HS-27A (cell line): ENCODE measurements around the gene CREG1.
"Not testable (repeated sequence)": the region's sequence is repeated elsewhere in the genome, so short reads cannot be mapped to it uniquely, and the experiment has no call there.

ENCODE experiments used
- DNase-seq: peaks from one replicate; pipeline ENCODE4 v3.0.0-alpha.2; 2012; ENCODE audit warnings: low read depth, missing footprints

CREG1 gene

DNA sequence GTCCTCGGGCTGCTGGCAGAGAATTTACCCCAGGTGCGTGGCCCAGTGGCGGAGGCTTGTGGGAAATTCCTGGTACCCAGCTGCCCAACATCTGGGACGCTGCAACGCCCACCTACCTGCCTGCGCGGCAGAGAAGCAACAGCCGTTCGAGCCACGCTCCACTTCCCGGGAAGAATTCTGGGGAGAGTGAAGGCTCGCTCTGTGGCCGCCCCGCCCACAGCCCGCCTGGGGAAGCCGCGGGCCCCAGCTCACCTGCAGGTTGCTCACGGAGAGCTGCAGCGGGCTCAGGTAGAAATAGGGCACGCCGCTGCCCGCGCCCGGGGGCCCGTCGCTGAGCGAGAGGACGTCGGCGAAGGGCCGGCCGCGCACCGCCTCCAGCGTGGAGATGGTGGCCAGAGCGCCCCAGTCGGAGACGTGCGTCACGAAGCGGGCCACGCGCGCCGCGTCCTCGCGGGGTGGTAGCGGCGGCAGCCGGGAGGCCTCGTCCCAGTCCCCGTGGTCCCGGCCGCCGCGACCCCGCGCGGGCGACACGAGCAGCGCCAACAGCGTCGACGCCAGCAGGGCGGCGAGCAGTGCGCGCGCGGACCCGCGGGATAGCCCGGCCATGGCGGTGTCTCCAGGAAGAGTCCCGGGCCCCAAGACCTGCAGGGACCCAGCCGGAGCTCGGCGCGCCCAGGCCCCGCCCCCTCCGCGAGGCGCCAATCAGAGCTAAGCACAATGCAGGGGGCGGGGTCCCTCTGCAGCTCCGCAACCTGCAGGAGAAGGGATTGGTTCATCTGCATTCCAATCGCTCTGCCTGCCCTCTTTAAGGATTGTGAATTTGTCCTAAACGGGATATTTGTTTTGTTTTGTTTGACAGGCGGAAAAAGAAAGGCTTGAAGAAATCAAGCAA, at the start of gene CREG1:
TSS of gene CREG1 (minus strand) at position 627 of the 892 bp plus-strand sequence.
- peak; percentile 66 for DNase-seq

DNA sequence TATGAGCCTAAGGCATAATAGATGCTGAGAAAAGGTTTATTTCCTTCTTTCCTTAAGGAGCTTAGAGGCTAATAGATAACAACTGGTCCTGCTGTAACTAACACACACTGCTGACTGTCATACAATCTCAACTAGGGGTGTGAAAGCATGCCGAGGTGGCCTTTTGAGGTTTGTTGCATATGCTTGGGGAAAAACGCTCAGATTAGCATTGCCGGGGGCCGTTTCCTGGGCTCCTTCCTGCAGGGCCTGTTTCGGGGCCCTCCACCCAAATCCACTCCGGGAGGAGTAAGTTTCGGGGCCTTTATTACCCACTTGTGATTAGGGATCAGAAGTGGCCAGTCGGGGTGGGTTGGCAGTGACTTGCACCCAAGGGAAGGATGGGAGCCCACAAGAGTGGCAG, 49.3 kb upstream of the CREG1 start:
- DNase-seq = no peak

DNA sequence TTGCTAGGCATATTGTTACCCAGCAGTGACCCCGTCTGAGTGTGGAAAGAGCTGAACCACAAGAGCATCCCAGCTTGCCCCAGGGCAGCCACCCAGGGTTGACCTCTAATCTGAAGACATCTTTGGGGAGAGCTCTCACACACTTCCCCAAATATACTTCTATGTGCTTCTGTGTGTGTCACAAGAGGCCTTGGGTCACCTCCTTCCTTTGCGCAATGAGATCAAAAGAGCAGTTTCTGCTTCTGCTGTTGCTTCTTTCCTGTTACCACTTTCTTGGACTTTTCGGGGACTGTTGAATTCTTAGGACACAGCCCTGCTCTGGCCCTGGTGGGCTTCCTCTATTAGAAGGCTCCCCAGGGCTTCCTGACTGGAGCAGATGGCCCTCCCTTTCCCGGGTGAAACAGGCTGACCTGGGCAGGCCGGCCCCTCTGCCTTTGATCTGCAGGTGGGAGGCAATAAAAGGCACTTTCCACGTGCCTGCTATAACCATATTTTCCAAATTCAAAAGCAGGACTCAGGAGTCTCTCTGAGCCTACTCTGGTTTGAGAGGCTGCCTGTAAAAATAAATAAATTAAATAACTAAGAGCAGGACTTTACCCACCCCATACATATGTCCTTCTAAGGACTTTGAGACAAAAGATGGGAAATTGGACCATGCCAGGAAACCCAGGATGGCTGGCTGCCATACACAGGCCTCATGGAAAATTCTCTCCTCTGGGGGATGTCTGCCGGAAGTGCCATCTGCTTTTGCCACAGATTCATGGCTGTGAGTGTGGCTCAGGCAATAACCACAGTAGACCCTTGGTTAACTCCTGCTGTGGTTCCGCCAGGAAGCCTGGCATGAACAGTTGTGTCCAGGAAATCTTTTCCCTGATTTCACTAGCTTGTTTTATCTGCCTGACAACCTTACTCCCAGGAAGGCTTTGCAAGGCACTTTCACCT, 48.2 kb upstream of the CREG1 start:
- no peak for DNase-seq

DNA sequence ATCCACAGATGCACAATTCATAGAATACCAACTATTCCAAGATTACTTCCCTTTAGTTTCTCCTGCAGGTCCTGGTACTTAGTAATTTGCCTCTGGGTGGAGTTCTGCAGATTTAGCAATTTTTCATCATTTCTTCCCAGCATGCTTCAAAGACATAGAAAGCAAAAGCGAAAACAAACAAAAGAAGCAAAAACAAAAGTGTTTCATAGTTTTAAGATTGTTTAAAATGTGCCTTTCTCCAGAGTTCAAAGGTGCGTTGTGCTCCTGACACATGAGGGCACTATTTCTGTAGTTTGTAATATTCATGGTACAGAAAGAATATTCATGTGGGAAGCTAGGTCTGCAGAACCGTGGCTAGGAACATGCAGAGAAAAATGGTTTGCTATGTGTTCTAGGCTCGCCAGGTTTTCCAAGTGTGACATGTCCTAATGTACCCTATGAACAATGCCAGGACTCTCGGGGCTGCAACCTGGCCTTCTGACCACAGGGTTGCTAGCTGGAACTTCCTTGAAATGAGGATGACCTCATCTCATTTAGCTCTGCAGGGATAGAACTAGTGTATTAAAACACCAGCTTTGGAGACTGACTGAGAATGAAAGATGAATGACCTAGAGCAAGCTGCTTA, 46.5 kb upstream of the CREG1 start:
- DNase-seq = peak; percentile 2

DNA sequence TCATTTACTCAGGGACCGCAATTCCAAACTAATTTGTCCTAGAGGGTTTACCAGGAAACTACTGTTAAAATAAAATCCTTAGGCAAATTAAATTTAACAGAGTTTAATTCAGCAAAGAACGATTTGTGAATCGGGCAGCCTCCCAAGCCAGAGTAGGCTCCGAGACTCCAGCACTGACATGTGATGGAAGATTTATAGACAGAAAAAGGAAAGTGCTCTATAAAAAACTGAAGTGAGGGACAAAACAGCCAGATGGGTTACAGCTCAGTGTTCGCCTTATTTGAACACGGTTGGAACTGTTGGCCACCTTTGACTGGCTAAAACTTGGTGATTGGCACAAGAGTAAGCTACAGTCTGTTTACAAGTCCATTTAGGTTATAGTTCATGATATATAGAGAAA, 41.3 kb upstream of the CREG1 start:
- no peak for DNase-seq

DNA sequence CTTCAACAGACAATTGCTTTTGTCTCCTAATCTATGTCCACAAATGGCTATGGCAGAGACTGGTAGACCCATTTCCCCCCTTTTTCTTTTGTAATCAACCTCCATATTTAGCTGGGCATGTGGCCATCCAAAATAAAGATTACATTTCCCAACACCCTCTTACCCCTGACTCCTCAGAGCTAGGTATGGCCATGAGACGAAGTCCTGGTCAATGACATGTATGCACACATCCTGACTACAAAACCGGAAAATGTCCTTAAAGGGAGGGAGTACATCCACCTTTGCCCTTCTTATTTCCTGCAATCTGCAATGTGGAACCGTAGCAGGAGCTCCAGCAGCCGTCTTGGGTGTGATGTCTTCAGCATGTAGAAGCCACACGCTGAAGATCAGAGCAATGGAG, 40.3 kb upstream of the CREG1 start:
- DNase-seq = no peak

DNA sequence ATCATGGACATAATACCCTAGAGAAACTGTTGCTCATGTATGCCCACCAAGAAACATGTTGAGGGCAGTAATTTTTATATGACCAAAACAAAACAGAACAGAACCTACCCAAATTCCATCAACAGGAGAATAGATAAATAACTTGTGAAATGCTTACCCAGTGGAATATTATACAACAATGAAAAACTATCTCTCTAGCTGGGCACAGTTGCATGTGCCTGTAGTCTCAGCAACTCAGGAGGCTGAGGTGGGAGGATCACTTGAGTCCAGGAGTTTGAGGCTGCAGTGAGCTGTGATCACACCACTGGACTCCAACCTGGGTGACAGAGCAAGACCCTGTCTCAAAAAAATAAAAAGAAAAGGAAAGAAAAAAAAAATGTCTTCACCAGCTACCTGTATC, 38.9 kb upstream of the CREG1 start:
- no peak for DNase-seq

DNA sequence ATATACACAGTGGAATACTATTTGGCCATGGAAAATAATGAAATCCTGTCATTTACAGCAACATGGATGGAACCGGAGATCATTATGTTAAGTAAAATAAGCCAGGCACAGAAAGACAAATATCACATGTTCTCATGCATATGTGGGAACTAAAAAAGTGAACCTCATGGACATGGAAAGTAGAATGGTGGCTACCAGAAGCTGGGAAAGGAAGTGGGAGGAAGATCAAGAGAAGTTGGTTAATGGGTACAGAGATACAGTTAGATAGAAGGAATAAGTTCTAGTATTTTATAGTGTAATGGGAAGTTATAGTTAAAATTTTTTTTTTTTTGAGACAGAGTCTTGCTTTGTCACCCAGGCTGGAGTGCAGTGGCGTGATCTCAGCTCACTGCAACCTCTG, 34.8 kb upstream of the CREG1 start:
- DNase-seq = no peak

DNA sequence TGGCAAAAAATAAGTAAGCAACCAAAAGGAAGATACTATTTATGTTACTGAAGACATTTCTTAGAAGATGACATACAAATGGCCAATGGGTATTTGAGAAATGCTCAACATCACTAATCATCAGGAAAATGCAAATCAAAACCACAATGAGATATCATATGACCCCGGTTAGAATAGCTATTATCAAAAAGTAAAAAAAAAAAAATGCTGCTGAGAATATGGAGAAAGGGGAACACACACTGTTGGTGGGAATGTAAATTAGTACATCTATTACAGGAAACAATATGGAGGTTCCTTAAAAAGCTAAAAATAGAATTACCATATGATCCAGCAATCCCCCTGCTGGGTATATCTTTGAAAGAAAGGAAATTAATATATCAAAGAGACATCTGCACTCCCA, 34.3 kb upstream of the CREG1 start:
- DNase-seq = no peak

DNA sequence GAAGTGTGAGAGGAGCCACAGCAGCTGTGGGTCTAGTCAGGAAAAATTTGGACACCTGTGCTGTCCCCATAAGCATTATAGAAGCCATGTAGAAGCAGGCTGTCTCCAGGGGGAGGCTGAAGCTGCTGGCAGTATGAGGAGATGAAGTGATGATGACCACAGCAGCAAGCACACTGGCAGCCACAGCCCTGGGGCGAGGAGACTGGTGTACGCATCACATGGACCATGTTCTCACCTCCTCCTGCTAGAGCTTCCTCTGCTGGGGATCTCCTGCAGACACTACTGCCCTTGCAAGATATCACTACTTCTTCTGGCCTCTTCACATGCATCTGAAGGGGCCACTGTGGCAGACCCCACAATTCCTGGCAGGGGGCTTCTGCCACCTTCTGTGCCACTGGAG, 33.8 kb upstream of the CREG1 start:
- no peak for DNase-seq

DNA sequence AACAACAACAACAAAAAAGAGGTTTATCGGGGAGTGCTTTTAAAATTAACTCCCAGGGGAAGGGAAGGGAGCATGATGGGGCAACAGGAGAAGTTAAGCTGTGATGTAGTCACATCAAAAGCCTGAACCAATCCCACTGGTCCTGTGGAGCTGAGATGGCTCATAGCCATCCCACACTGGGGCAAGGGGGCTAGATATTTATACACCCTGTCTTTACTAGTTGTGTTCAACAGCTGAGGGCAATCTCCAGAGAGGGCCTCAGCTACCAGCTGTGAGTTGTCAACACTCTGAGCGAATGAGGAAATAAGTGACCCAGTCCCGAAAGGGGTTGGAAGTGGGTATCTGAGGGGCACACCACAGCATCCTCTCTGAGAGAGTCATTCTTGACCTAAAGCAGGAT, 31.0 kb upstream of the CREG1 start:
- no peak for DNase-seq

DNA sequence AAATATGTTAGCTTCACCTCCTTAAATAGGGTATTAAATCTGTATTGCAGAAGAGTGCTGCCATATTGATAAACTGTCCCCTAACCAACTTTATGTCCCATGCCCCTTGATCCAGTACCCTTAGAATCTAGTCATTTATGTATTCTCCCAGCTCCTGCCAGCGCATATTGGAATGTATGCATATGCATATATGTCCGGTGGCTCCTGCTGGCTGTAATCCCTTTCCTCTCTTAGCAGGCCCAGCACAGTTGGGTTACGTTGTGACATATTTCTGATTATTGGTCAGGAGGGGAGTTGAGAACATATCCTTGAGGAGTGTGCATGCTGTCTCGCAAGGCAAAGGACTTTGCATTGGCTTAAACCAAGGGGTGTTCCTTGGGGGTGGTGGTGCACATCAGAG, 29.2 kb upstream of the CREG1 start:
- no peak for DNase-seq

DNA sequence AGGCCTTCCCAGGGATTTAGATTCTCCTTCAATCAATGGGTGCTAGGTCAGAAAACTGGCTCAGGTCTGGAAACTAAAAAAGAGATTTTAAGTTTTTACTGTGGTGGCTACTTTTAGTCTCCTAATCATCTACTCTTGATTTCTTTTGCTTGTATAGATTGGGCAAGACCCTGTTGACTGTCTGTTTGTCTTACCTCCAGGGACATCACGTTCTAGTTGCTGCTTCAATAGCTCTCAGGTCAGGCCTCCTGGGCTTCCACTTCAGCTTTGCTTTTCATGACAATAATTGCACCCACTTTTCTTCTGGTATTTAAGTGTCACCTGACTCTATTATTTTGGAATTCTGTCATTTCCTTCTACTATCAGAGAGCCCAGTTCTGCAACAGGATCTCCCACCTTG, 28.5 kb upstream of the CREG1 start:
- DNase-seq = no peak

DNA sequence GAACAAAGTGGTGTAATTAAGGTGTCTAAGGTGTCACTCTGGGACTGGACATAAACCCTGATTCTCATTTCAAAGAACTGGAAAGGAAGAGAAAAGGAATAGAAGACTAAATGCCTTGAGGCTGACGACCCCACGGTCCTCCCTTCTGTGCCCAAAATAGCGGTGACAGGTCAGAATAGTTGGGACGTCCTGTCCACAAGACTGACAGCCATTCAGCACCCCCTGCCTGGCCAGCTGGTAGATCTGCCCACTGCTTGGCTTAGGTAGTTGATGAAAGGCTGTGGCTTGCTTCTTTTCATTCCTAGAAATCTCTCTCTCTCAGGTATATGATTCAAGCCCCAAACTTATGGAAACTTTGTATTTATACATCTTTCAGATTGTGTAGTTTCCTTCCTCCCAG, 26.4 kb upstream of the CREG1 start:
- no peak for DNase-seq

DNA sequence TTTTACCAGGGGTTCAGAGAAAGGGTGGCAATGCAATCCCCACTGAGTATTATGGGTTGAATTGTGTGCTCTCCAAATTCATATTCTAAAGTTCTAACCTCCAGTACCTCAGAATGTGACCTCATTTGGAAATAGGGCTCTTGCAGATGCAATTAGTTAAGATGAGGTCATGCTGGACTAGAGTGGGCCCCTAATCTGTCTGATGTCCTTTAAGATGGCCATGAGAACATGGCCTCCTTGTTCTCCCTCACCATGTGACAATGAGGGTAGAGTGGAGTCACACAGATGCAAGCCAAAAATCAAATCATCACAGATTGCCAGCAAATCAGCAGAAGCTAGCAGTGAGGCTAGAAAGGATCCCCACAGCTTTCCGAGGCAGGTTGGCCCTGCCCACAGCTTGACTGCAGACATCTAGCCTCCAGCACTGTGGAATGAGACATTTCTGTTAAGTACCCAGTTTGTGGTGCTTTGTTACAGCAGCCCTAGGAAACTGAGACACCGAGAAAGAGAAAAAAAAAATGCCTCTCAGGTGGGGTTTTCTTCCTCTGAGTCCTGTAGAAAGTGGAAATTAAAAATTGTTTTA, 25.5 kb upstream of the CREG1 start:
- no peak for DNase-seq

DNA sequence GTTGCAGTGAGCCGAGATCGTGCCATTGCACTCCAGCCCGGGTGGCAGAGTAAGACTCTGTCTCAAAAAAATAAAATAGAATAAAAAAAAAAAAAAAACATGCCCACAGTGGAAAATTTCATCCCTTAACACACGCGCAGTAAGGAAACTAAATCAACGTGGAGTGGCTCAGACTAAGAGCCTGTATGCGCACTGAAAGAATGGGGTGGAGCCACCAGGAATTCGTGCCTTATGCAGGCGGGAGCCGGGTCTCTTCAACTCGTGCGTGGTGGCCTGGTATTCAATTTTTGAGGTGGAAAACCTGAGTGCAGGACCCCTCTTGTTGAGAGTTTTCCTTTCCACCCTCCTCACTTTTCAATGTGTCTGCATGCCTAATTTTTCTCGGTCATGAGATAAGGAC, 22.1 kb upstream of the CREG1 start:
- DNase-seq = no peak

DNA sequence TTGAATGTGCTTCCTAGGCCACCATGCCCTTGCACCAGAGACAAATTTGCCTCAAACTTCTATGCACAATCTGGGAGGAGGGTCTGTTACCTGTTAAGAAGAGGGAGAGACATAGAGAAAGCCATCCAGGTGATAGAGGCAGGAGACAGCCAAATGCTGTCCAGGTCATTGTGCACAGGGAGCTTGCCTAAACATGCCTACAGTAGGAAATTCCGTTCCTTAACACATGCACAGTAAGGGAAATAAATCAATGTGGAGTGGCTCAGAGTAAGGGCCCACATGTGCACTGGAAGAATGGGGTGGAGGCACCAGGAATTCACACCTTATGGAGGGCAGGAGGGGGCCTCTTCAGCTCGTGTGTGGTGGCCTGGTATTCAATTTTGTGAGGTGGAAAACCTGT, 19.5 kb upstream of the CREG1 start:
- DNase-seq = no peak

DNA sequence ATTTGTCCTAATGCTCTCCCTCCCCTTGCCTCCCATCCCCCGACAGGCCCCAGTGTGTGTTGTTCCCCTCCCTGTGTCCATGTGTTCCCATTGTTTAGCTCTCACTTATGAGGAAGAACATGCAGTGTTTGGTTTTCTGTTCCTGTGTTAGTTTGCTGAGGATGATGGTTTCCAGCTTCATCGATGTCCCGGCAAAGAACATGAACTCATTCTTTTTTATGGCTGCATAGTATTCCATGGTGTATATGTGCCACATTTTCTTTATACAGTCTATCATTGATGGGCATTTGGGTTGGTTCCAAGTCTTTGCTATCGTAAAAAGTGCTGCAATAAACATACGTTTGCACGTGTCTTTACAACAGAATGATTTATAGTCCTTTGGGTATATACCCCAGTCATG, 17.1 kb upstream of the CREG1 start:
- DNase-seq = not testable (repeated sequence)

DNA sequence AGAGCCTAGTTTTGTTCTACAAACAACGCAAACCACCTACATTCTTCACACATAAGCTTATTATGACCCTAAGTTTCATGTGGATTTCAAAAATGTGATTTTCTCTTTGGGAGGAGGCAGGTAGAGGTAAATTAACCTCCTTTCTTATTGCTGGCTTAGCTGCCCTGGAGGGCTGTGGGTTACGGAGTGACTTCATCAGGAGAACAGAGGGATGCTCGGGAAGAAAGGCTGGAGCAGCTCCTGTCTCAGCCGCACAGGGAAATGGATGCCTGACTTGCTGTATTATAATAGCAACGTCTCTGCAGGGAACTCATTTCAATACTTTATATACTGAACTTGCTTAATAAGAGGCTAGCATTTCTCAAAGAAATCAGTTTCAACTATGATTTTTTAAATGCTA, 14.1 kb upstream of the CREG1 start:
- no peak for DNase-seq

DNA sequence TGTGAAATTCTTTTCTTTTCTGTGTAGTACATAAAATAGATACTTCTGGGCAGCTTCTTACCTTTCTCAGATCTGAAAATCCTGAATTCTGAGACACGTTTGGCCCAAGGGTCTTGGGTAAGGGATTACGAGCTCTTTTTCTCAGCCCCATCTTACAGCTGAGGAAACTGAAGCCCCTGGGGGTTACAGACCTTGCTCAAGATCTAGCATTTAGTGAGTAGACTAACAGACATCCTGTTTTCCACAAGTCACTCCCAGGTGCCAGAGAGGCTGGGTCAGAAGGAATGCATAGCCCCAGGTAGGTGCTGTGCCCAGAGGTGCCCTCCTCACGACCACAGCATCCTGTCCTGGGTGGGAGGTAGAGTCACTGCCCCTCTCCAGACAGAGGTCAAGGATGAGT, 13.2 kb upstream of the CREG1 start:
- no peak for DNase-seq

DNA sequence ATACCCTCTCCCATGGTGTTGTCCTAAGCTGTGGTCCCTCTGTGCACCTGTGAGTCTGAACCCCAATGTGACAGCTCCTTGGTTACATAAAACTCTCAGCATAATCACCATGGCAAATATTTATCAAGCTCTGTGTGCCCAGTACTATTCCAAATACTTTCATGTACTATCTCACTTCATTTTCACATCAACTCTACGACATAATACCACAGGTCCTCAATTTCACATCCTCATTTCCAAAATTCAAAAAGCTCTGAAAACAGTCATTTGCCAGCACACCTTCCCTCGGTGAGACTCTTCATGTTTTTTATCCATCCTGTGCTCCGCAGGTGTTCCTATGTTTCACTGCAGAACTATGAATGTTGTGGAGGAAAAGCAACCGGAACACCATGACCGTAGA, 12.4 kb upstream of the CREG1 start:
- no peak for DNase-seq

DNA sequence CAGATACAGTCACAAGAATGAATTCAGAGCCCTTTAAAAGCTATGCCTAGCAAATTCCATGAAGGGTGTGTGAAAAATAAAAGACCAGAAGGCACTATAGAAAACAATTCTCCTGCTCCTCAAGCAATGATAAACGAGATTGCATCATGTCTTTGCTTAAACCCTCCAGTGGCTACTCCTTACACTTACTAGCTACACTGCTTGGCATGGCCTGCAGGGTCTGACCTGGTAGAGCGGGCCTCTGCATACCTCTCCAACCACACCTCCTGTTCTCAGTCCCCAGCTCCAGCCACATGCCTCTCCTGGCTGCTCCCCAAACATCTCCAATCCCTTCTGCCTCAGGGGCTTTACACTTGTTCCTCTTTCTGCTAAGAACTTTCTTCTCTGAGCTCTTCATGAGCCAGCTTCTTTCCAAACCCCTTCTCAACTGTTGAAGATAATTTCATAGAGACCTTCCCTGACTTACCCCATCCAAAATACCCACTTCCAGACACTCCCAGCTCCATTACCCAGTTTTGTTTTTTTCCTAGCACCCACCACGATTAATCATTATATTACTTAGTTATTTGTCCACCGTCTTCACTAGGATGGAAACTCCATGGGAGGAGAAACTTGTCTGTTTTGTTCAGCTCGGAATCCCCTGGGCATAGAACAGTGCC, 11.2 kb upstream of the CREG1 start:
- no peak for DNase-seq
